SK-N-MC (cell line): ENCODE data around the gene THRA.

Experiments
- EZH2 ChIP-seq: fragments of 200-600 bp; sonication (generic); IDR thresholded peaks from one replicate; pipeline ENCODE4 v1.6.1; 2017; ENCODE audit warnings: antibody characterized with exemption
- FOXP2 ChIP-seq: optimal IDR thresholded peaks from 2 replicates; pipeline ENCODE3; 2011; ENCODE audit warnings: mild to moderate bottlenecking, moderate library complexity; ENCODE audit not compliant: insufficient read depth; ENCODE audit errors: extremely low read length, control extremely low read depth
- POLR2AphosphoS5 ChIP-seq: IDR thresholded peaks from 2 replicates; pipeline ENCODE4 v1.6.1; 2012; ENCODE audit warnings: mild to moderate bottlenecking, low read depth, low read length, borderline replicate concordance

GRCh38 chr17:40094874-40095273 lies 32.1 kb downstream of the THRA start:
- TF ChIP-seq POLR2AphosphoS5 (no peak; the same call in 1 of the 2 replicates), EZH2 (no peak), FOXP2 (no peak)
